Activated CD4-positive, alpha-beta T cell treated with anti-CD3 and anti-CD28 coated beads for 24 hours (primary cell): Measurements from ENCODE around the gene PNMA8B.
A peak's percentile ranks its signal among the peaks of the same experiment; 100 is the strongest.

Experiments used
- DNase-seq, 2 donors: peaks; one replicate each; pipeline ENCODE4 v3.0.0-alpha.2; 2020; ENCODE audit warnings: low read depth in 2 of 2

PNMA8B gene

GRCh38 chr19:46487802-46488445 lies 7.7 kb downstream of the PNMA8B start:
- DNase-seq, result peak; percentile 73 to 78

GRCh38 chr19:46487178-46487801 lies 8.4 kb downstream of the PNMA8B start:
- DNase-seq, result no peak

- DNase-seq, result no peak
Measured at GRCh38 chr19:46486358-46486757, 9.3 kb downstream of the PNMA8B start.

- no peak for DNase-seq
Measured at GRCh38 chr19:46484656-46485055, 11.0 kb downstream of the PNMA8B start.

GRCh38 chr19:46482631-46483030 lies 13.0 kb downstream of the PNMA8B start:
- no peak for DNase-seq

GRCh38 chr19:46481947-46482346 lies 13.7 kb downstream of the PNMA8B start:
- DNase-seq, result no peak

- DNase-seq, result no peak
Measured at GRCh38 chr19:46481223-46481848, 14.3 kb downstream of the PNMA8B start.

- DNase-seq, result no peak
Measured at GRCh38 chr19:46480415-46480814, 15.3 kb downstream of the PNMA8B start.

- no peak for DNase-seq
Measured at GRCh38 chr19:46478356-46478986, 17.2 kb downstream of the PNMA8B start.

GRCh38 chr19:46475986-46476385 lies 19.7 kb downstream of the PNMA8B start:
- DNase-seq, result no peak

GRCh38 chr19:46474211-46474610 lies 21.5 kb downstream of the PNMA8B start:
- no peak for DNase-seq

- no peak for DNase-seq
Measured at GRCh38 chr19:46472592-46472991, 23.1 kb downstream of the PNMA8B start.

GRCh38 chr19:46471811-46472543 lies 23.7 kb downstream of the PNMA8B start:
- DNase-seq, result no peak

- no peak for DNase-seq
Measured at GRCh38 chr19:46471116-46471733, 24.4 kb downstream of the PNMA8B start, which contains the start of gene PNMA8A. Gene PNMA8A (minus strand): TSS chr19:46471563. CDS start chr19:46471035, 528 bp downstream.

- no peak for DNase-seq
Measured at GRCh38 chr19:46470376-46470775, 25.3 kb downstream of the PNMA8B start.

- DNase-seq, result no peak
Measured at GRCh38 chr19:46469541-46470185, 26.0 kb downstream of the PNMA8B start.

GRCh38 chr19:46466536-46467196 lies 29.0 kb downstream of the PNMA8B start:
- DNase-seq, result no peak

- DNase-seq, result no peak
Measured at GRCh38 chr19:46463516-46463915, 32.2 kb downstream of the PNMA8B start.

GRCh38 chr19:46461537-46461936 lies 34.1 kb downstream of the PNMA8B start:
- DNase-seq, result no peak

GRCh38 chr19:46460981-46461380 lies 34.7 kb downstream of the PNMA8B start:
- DNase-seq, result no peak
